Activated T-cell treated with anti-CD3 and anti-CD28 coated beads, Interleukin-2, amount 50 U/mL, for 24 hours (primary cell): ENCODE measurements around the gene LDLRAD4.

Experiments used
- DNase-seq: peaks from one replicate; pipeline ENCODE4 v3.0.0-alpha.2; 2020
- H3K27ac Mint-ChIP-seq: 2 replicates; pipeline ENCODE4 v1.8.0; 2020; ENCODE audit warnings: mild to moderate bottlenecking, mixed read lengths
- H3K27me3 Mint-ChIP-seq: 2 replicates; pipeline ENCODE4 v1.8.0; 2020; ENCODE audit warnings: mixed read lengths
- H3K36me3 Mint-ChIP-seq: 2 replicates; pipeline ENCODE4 v1.8.0; 2020; ENCODE audit warnings: low read depth, mixed read lengths
- H3K4me1 Mint-ChIP-seq: 2 replicates; pipeline ENCODE4 v1.8.0; 2020; ENCODE audit warnings: low read depth, mixed read lengths
- H3K4me3 Mint-ChIP-seq: 2 replicates; pipeline ENCODE4 v1.8.0; 2020; ENCODE audit warnings: mild to moderate bottlenecking, moderate library complexity, mixed read lengths
- H3K9me3 Mint-ChIP-seq: 2 replicates; pipeline ENCODE4 v1.8.0; 2020; ENCODE audit warnings: mixed read lengths

Gene LDLRAD4

DNA sequence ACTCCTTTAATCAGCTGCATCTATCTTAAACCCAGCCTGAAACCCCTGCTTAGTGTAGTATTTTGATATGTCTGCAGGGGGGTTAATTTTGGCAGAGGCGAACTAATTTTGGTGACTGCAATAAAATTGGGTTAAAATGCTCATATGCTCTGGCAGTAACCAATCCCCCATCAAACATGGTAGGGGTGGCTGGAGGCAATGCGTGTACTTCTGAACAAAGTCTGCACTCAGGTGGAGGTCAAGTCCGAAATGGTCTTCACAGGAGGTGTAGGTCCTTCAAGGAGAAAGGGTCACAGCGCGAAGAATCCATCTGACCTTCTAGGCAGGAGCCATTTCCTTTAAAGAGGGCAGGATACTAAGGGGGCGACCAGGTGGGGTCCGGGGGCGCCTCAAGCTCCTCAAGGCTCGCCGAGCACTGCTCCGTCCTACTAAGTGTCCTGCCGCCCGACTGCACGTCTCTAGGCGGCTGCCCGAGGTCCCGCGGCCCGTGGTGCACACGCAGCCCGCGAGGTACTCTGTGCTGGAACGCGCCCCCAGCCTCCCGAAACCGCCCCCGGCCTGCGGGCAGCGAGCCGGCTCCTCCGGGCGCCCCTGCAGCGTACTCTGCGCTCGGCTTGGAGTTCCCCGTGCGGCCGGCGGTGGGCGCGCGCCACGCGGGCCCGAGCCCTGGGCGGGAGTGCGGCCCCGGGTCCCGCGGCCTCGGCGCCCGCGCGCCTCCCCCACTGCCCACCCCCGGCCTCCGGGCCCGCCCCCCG is 1.7 kb upstream of the LDLRAD4 start:
- Mint-ChIP-seq H3K27me3 (peaks cover 39% of the 10 kb centered on the region), H3K27ac (peak overlapping the region; percentile 83), H3K9me3 (no peaks in the 10 kb centered on the region), H3K4me1 (peaks cover 35% of the 10 kb centered on the region), H3K4me3 (peak overlapping the region; percentile 80), H3K36me3 (no peaks in the 10 kb centered on the region)
- DNase-seq, result peak; percentile 74

DNA sequence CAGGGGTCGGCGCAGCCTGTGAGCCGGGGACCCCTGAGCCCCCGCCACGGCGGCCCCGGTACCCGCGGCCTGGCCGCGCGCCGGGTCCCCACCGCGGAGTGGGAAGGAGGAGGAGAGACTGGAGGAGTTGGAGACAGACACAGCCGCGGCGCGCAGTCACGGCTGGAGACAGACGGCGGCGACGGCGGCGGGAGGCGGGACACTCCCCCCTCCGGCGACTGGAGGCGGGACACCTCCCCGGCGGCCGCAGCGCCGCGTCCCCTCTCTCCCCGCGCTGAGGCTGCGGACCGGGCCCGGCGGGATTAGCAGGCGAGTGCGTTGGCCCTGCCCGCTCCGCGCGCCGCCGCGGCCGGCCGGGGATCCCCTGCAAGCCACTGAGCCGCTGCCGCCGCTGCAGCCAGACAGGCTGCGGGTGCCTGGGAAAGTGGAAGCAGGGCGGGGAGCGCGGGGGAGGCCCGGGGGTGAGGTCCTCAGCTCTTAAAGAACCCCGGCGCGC is 1.0 kb upstream of the LDLRAD4 start:
- Mint-ChIP-seq H3K9me3 (no peaks in the 10 kb centered on the region), H3K36me3 (no peaks in the 10 kb centered on the region), H3K27me3 (peaks cover 39% of the 10 kb centered on the region), H3K4me1 (peaks cover 38% of the 10 kb centered on the region), H3K4me3 (peak overlapping the region; percentile 35), H3K27ac (no peak overlapping the region)
- peak; percentile 77 for DNase-seq

DNA sequence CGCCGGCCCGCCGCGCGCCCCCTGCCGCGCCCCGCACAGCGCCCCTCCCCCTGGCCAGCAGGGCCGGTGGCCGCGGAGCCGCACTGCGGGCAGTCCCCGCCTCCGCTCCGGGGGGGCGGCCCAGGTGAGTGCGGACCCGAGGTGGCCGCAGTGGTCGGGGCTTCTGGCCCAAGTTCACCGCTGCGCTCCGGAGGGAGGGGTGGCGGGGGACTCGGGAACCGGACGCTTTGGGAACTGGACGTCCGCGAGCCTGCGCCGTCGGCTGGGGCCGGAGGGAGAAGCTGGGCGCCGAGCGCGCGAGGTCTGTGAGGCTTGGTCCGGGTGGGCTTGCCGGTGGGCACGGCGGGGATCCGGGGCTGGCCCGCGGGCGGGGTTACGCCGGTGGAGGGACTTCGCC is 591 bp upstream of the LDLRAD4 start:
- peaks cover 34% of the 10 kb centered on the region for H3K27me3 Mint-ChIP-seq
- H3K4me1 Mint-ChIP-seq, result peaks cover 42% of the 10 kb centered on the region
- DNase-seq, result peak; percentile 60
- H3K4me3 Mint-ChIP-seq, result peak overlapping the region; percentile 81
- no peaks in the 10 kb centered on the region for H3K36me3 Mint-ChIP-seq
- H3K27ac Mint-ChIP-seq, result no peak overlapping the region
- H3K9me3 Mint-ChIP-seq, result no peaks in the 10 kb centered on the region

DNA sequence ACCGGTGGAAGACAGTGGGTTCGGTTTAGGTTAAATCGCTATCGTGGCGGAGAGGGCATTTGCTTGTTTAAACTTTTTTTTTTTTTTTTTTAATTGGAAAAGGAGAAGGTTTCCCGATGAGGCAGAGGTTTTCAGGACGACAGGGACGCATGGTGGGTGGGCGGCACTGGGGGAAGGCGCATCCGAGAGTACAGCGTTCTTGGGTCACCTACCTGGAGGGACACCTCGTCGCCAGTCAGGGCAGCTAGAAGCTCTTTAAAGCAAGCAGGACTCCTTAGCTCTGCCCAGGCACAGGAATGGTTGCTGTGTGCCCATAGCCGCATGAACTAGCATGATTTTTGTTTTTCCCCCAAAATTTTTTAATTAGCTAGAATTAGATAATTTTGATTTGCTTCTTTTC is 437 bp downstream of the LDLRAD4 start:
- H3K4me3 Mint-ChIP-seq, result peak overlapping the region; percentile 81
- peak overlapping the region; percentile 61 for H3K27ac Mint-ChIP-seq
- H3K4me1 Mint-ChIP-seq, result peaks cover 44% of the 10 kb centered on the region
- H3K9me3 Mint-ChIP-seq, result no peaks in the 10 kb centered on the region
- no peaks in the 10 kb centered on the region for H3K36me3 Mint-ChIP-seq
- H3K27me3 Mint-ChIP-seq, result peaks cover 29% of the 10 kb centered on the region
- no peak for DNase-seq

DNA sequence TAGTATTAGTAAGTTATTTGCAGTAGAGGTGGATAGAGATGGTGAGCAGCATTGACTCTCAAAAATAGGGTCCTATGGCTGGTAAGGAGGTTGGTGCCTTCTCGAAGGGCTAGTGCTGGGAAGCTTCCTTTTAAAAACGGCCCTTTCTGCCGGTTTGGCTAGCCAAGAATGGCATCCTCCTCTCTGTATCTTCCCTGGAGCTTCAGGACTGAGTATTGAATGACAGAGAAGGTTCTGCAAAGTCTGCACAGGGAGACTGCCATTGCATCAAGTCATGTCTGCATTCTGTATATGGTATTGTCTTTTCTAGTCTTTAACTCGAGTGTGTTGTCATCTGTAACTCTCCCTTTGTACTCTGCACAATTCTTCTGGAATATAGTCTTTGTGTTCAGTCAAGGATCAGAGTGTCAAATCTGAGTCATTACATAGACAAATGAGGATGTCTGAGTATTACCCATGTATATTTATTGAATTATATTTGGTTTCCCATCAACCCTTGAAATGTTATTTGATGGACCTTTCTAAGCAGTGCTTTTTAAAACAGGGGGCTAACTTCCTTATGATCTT is 1.1 kb downstream of the LDLRAD4 start:
- Mint-ChIP-seq H3K4me1 (peaks cover 44% of the 10 kb centered on the region), H3K27me3 (peaks cover 22% of the 10 kb centered on the region), H3K4me3 (peak overlapping the region; percentile 81), H3K9me3 (no peaks in the 10 kb centered on the region), H3K27ac (no peak overlapping the region), H3K36me3 (no peaks in the 10 kb centered on the region)
- DNase-seq, result no peak

DNA sequence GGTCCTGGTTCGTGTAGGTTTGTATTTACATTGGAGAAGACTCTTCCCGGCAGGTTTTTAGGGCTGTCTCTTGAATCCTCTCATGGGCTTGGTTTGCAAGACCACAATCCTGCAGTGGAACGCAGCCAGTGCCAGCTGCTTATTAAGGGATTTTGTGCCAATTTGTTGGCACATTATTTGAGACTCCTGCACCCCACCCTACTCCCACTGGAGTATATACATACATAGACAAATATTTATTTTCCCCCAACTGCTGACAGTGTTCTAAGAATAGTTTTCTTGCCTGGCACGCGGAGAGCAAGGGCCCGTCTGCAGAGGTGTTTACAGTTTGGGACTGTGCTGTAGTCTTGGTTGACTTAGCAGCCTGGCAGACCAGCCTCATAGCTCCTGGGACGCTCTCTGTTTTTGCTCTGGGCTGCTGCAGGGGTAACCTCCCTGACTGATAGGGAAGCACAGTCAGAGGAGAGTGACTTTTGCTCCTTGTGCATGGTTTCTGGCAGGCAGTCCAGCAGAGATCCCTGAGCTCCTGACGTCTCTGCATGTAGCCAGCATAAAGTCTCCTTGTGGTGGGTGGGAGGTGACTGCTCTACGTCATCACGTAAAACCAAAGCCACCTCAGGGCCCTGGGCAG is 1.9 kb downstream of the LDLRAD4 start:
- Mint-ChIP-seq H3K9me3 (no peaks in the 10 kb centered on the region), H3K27me3 (peaks cover 16% of the 10 kb centered on the region), H3K27ac (no peak overlapping the region), H3K36me3 (no peaks in the 10 kb centered on the region), H3K4me1 (peaks cover 44% of the 10 kb centered on the region), H3K4me3 (peak overlapping the region; percentile 81)
- DNase-seq, result no peak

DNA sequence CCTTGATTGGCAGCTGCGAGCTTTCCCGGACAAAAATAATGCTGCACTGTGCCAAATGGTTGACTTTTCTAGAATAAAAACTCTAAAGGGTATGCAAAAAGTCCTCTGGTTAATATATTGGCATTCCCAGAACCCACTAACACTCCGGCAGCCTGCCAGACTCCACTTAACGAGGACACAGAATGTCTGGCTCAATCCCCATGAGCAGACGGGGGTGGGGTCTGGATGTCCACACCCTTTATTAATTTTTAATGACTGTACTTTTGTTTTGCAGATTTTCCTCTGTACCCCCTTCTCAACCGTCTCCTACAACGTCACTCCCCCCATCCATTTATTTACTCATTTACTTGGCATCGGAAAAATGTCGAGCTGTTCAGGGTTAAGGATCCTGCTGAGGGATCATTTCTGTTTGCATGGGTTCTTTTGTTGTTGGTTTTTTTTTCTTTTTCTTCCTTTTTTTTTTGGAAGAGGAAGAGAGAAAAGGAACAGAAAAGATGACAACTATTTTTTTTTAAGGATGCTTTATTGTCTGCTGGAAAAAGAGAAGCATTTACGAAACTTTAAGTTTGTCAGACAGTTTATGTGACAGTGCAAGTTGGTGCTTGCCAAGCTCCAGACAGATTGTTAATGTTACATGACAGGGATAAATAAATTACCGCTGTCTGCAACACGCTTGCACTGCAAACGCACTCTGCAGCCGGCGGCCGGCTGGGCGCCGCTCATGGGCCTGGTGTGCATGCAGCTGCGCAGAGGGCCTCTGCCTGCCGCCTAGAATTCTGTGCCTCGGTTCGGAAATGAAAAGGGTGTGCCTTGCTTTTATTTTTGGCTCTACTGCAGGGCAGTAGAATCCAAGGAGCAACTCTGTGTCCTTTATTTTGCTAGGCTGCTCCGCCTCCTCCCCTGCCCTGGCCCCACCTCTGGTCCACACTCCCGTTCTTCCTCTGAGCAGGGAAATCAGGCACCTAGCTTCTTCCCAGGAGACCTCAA is 3.6 kb downstream of the LDLRAD4 start:
- no peak overlapping the region for H3K27ac Mint-ChIP-seq
- H3K27me3 Mint-ChIP-seq, result peaks cover 10% of the 10 kb centered on the region
- no peaks in the 10 kb centered on the region for H3K9me3 Mint-ChIP-seq
- DNase-seq, result no peak
- H3K4me1 Mint-ChIP-seq, result peaks cover 35% of the 10 kb centered on the region
- no peak overlapping the region for H3K4me3 Mint-ChIP-seq
- H3K36me3 Mint-ChIP-seq, result no peaks in the 10 kb centered on the region

DNA sequence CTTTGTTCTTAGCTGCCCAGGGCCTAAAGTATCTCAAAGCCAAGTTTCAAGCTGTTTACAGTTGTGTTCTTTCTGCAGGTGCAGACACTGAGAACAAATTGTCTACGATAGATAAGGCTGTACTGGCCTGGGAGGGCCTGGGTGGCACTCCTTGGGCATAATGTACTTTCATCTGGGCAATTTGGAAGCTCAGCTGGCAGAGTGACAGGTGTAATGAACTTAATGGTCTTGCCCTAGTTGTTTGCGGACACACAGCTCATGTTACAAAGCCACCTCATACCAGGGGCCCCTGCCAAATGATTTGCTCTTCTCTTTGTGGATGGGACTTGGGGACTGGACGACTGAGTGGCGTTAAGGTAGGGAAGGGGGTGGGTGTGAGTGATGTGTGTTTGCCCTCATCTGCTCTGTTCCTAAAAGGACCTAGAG is 4.3 kb downstream of the LDLRAD4 start:
- DNase-seq, result no peak
- no peaks in the 10 kb centered on the region for H3K36me3 Mint-ChIP-seq
- peaks cover 10% of the 10 kb centered on the region for H3K27me3 Mint-ChIP-seq
- H3K9me3 Mint-ChIP-seq, result no peaks in the 10 kb centered on the region
- H3K4me1 Mint-ChIP-seq, result peaks cover 35% of the 10 kb centered on the region
- H3K27ac Mint-ChIP-seq, result no peak overlapping the region
- no peak overlapping the region for H3K4me3 Mint-ChIP-seq

DNA sequence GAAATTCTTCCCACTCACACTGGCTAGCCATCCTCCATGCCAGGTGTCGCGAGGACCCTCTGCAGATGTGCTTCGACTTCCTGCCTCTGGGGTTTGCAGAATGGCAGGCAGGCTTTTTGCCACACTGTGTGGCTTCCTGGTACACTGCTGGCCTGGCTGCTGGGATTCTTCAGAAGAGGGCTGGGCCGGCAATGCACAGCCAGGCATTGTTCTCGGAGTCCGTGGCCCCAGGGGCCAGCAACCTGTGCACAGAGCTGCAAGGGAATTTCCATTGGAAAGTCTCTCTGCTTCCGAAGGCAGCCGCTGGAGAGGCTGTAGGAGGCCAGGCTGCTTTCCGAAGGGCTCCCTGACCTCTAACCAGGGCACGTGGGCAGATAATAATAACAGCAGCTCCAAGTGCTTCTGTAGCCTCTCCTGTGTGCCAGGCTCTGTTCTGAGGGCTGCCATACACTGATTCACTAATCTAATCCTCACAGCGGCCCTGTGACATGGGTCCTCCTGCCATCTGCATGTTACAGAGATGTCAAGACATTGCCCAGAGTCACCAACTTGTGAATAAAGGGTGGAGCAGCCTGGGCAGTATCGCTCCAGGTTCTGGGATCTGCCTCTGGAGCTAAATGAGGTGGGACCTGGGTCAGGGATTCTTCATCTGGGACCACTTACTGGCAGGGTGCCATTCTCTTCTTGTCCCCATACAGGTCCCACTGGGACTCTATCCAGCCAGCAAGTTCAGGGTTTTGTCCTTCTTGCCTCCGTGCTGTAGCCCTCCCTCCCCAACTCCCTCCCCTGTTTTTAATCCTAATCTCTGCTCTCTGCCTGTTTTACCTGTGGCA is 5.0 kb downstream of the LDLRAD4 start:
- Mint-ChIP-seq H3K4me3 (no peak overlapping the region), H3K36me3 (no peaks in the 10 kb centered on the region), H3K27me3 (peaks cover 10% of the 10 kb centered on the region), H3K9me3 (no peaks in the 10 kb centered on the region), H3K4me1 (peaks cover 35% of the 10 kb centered on the region), H3K27ac (no peak overlapping the region)
- DNase-seq, result no peak

DNA sequence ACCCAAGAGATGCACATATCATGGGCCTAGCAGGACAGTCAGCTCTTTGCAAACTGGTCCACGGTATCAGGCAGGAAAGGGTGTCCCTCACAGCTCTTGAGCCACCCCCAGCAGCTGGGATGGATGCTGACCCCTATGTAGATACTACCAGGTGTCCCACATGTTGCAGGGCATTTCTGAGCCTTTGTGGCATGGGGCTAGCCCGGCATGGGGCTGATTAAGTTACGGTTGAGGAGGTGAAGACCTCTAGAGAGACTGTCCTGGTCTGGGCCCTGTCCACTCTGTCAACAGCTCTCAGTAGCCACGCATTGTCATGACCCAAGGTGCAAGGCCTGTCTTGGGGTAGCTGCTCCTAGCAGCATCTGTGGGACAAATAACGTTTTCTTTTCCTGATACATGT is 6.7 kb downstream of the LDLRAD4 start:
- H3K27ac Mint-ChIP-seq, result no peak overlapping the region
- peaks cover 21% of the 10 kb centered on the region for H3K4me1 Mint-ChIP-seq
- no peaks in the 10 kb centered on the region for H3K36me3 Mint-ChIP-seq
- peaks cover under 1% of the 10 kb centered on the region for H3K27me3 Mint-ChIP-seq
- H3K4me3 Mint-ChIP-seq, result no peak overlapping the region
- DNase-seq, result no peak
- no peaks in the 10 kb centered on the region for H3K9me3 Mint-ChIP-seq

DNA sequence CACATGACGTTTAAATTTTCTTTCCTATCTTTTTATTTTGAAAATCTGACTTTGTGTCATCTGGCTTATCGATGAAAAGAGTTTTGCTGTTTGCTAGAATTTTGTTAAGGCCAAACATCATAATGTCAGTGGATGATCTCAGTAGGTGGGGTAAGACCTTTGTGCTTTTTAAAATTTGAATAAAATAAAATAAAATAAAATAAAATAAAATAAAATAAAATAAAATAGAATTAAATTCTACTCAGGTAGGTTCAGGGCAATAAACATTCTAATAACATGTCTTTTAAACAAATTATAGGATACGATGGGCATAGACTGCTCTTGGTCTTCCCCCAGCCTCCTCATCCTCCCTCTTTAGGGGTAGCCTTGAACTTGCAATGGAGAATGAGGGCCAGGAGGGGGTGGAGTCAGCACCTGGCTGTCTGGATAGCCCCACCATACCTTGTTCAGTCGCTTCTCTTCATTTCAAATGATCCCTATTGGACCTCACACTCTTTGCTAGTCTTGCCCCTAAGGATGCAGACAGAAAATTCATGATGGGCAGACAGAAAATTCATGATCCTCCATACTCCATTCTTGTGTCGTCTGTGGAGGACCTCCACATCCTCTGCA is 8.1 kb downstream of the LDLRAD4 start:
- Mint-ChIP-seq H3K4me1 (peaks cover 9% of the 10 kb centered on the region), H3K27ac (no peak overlapping the region), H3K4me3 (no peak overlapping the region), H3K9me3 (no peaks in the 10 kb centered on the region), H3K36me3 (no peaks in the 10 kb centered on the region), H3K27me3 (no peaks in the 10 kb centered on the region)
- no peak for DNase-seq

DNA sequence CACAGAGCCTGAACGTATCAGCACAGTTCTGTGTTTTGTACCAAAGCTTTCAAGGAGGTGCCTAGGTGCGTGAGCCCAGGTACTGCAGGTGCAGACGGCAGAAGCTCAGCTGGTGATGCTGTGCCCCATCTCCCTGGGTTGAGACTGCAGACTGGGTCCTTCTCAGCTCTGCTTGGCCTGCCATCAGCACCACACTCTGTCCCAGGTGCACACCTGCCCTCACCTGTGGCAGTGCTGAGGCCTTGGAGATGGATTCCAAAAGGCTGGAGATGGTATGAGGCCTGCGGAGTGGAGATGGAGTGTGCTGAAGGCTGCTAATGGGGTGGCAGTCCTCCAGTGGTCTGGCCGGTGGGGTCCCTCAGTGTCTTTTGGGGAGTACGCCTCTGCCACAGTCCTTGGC is 9.3 kb downstream of the LDLRAD4 start:
- DNase-seq, result no peak
- Mint-ChIP-seq H3K4me3 (no peak overlapping the region), H3K36me3 (no peaks in the 10 kb centered on the region), H3K4me1 (peaks cover 2% of the 10 kb centered on the region), H3K27ac (no peak overlapping the region), H3K9me3 (no peaks in the 10 kb centered on the region), H3K27me3 (no peaks in the 10 kb centered on the region)

DNA sequence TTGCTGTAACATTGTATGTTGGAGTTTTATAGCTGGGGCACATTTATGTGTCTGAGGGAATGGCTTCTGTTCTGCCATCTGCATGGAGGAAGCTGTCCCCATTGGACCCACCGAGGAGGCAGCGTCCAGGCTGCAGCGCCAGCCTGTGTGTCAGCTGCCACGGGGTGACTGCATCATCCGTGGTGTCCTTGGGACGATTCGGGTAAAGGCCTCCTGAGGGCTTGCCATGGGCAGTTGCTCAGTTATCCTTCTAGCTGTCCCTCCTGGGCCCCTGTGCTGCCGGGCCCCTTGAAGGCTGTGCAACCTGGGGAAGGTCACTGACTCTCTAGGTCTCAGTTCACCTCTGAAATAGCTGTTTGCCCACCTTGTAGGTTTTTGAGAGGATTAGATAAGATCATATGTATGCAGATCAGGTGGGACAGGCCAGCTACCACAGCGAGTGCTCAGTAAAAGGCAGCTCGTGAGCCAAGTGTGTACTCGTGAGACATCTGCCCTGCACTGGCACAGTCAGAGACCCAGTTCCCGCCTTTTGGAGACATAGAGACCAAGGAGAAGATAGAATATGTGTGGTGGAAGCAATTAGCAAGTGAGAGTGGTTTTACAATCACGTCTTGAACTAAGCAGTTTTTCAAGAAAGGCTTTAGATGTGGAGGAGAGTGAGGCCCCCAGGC is 10.6 kb downstream of the LDLRAD4 start:
- Mint-ChIP-seq H3K4me1 (no peaks in the 10 kb centered on the region), H3K36me3 (no peaks in the 10 kb centered on the region), H3K9me3 (no peaks in the 10 kb centered on the region), H3K4me3 (no peak overlapping the region), H3K27ac (no peak overlapping the region), H3K27me3 (no peaks in the 10 kb centered on the region)
- DNase-seq, result no peak
